Measurements from ENCODE around the gene DNAJC3.
"Not testable (repeated sequence)": the region's sequence is repeated elsewhere in the genome, so short reads cannot be mapped to it uniquely, and the experiment has no call there.

DNAJC3 gene

GRCh38 chr13:95671597-95671996 is 5.3 kb upstream of the DNAJC3 start:
- DNase-seq (ENCODE audit: low spot score): no peak

GRCh38 chr13:95676105-95676761 is 706 bp upstream of the DNAJC3 start:
- peak; percentile 37 for DNase-seq (ENCODE audit: low spot score)

GRCh38 chr13:95677564-95678266 is 776 bp downstream of the DNAJC3 start:
- peak; percentile 17 for DNase-seq (ENCODE audit: low spot score)

- no peak for DNase-seq (ENCODE audit: low spot score)
These were observed 2.0 kb downstream of the DNAJC3 start for GRCh38 chr13:95678967-95679366.

GRCh38 chr13:95679722-95680121 is 2.8 kb downstream of the DNAJC3 start:
- no peak for DNase-seq (ENCODE audit: low spot score)

- DNase-seq (ENCODE audit: low spot score): no peak
These were observed 7.5 kb downstream of the DNAJC3 start for GRCh38 chr13:95684418-95684817.

- not testable (repeated sequence) for DNase-seq (ENCODE audit: low spot score)
These were observed 8.0 kb downstream of the DNAJC3 start for GRCh38 chr13:95684960-95685359.

GRCh38 chr13:95689582-95689926 is 12.6 kb downstream of the DNAJC3 start:
- DNase-seq (ENCODE audit: low spot score): no peak

- DNase-seq (ENCODE audit: low spot score): not testable (repeated sequence)
These were observed 14.0 kb downstream of the DNAJC3 start for GRCh38 chr13:95690986-95691385.

GRCh38 chr13:95697052-95697680 is 20.2 kb downstream of the DNAJC3 start:
- DNase-seq (ENCODE audit: low spot score): no peak

GRCh38 chr13:95698047-95698749 is 21.3 kb downstream of the DNAJC3 start:
- no peak for DNase-seq (ENCODE audit: low spot score)

GRCh38 chr13:95703576-95703975 is 26.6 kb downstream of the DNAJC3 start:
- no peak for DNase-seq (ENCODE audit: low spot score)

- no peak for DNase-seq (ENCODE audit: low spot score)
These were observed 27.6 kb downstream of the DNAJC3 start for GRCh38 chr13:95704510-95704909.

GRCh38 chr13:95706356-95706755 is 29.4 kb downstream of the DNAJC3 start:
- DNase-seq (ENCODE audit: low spot score): no peak

- DNase-seq (ENCODE audit: low spot score): no peak
These were observed 30.1 kb downstream of the DNAJC3 start for GRCh38 chr13:95707035-95707434.

- no peak for DNase-seq (ENCODE audit: low spot score)
These were observed 30.8 kb downstream of the DNAJC3 start for GRCh38 chr13:95707442-95708390.

GRCh38 chr13:95708391-95708774 is 31.4 kb downstream of the DNAJC3 start:
- DNase-seq (ENCODE audit: low spot score): no peak

GRCh38 chr13:95708811-95709500 is 32.0 kb downstream of the DNAJC3 start:
- DNase-seq (ENCODE audit: low spot score): no peak

- DNase-seq (ENCODE audit: low spot score): no peak
These were observed 33.4 kb downstream of the DNAJC3 start for GRCh38 chr13:95710313-95710712.

- peak; percentile 4 for DNase-seq (ENCODE audit: low spot score)
These were observed 35.9 kb downstream of the DNAJC3 start for GRCh38 chr13:95712846-95713245.

- DNase-seq (ENCODE audit: low spot score): no peak
These were observed 36.7 kb downstream of the DNAJC3 start for GRCh38 chr13:95713651-95714050.

Data from kidney capillary endothelial cell (primary cell).